MCF 10A (cell line): Measurements from ENCODE around the gene DLG3. TPM values are rescaled to one million over a fixed set of nuclear protein-coding genes. Genes with fewer than 3 reads are reported as not detected.

Source experiments
- BruUV-seq: library from RNA; stranded (reverse); fragments of 400-500 nt; replicated peaks from 2 replicates; lab custom pipeline; 2021; lab: Mats Ljungman, UMichigan
- CTCF ChIA-PET: fragments of 300-600 bp; sonication (Branson Sonifier 250); formaldehyde crosslinking; extraction: SDS; loops from one replicate; lab custom pipeline; 2021; ENCODE audit warnings: antibody characterized with exemption, inconsistent platforms; lab: Yijun Ruan, JAX
- POLR2A ChIA-PET: fragments of 300-600, 350-650 bp; sonication (Branson Sonifier 250); formaldehyde crosslinking; extraction: SDS; loops from one replicate; lab custom pipeline; 2020; ENCODE audit warnings: antibody characterized with exemption, inconsistent platforms; lab: Yijun Ruan, JAX
- DNase-seq: peaks from one replicate; pipeline ENCODE4 v3.0.0-alpha.2; 2018; ENCODE audit not compliant: unreplicated experiment
- H3K27ac Mint-ChIP-seq: one replicate; pipeline ENCODE4 v1.8.0; 2022; ENCODE audit warnings: mild to moderate bottlenecking, low read depth, mixed read lengths; ENCODE audit not compliant: unreplicated experiment
- H3K27me3 Mint-ChIP-seq: one replicate; pipeline ENCODE4 v1.8.0; 2022; ENCODE audit warnings: mixed read lengths; ENCODE audit not compliant: insufficient read depth, unreplicated experiment
- H3K36me3 Mint-ChIP-seq: one replicate; pipeline ENCODE4 v1.8.0; 2022; ENCODE audit warnings: mild to moderate bottlenecking, moderate library complexity, mixed read lengths; ENCODE audit not compliant: insufficient read depth, unreplicated experiment
- H3K4me1 Mint-ChIP-seq: one replicate; pipeline ENCODE4 v1.8.0; 2022; ENCODE audit warnings: mixed read lengths; ENCODE audit not compliant: insufficient read depth, unreplicated experiment
- H3K4me3 Mint-ChIP-seq: one replicate; pipeline ENCODE4 v1.8.0; 2022; ENCODE audit warnings: mild to moderate bottlenecking, moderate library complexity, mixed read lengths; ENCODE audit not compliant: unreplicated experiment
- H3K9me3 Mint-ChIP-seq: one replicate; pipeline ENCODE4 v1.8.0; 2022; ENCODE audit warnings: mixed read lengths; ENCODE audit not compliant: unreplicated experiment
- CTCF ChIP-seq: fragments of 200-600 bp; IDR thresholded peaks from one replicate; pipeline ENCODE4 v1.8.0; 2022; ENCODE audit warnings: antibody characterized with exemption, mild to moderate bottlenecking; ENCODE audit not compliant: unreplicated experiment
- intact Hi-C: fragments of 100-400 bp; cut with micrococcal nuclease; formaldehyde crosslinking; loops from 2 replicates; pipeline ENCODE4 v1.14.1; 2022
- total RNA-seq: library from RNA; stranded (reverse); gene quantifications from 2 replicates; pipeline ENCODE4 v1.2.3, GENCODE V29; 2022

The DLG3 gene
- total RNA-seq, 1 experiment from 2014 or later = 12.8 TPM

- intact Hi-C loops = no loop called here
- no TSS peak for BruUV-seq
- Mint-ChIP-seq H3K27ac (no peak overlapping the region), H3K4me3 (no peak overlapping the region), H3K4me1 (no peaks in the 10 kb centered on the region), H3K36me3 (peaks cover 19% of the 10 kb centered on the region), H3K9me3 (no peaks in the 10 kb centered on the region), H3K27me3 (peaks cover 19% of the 10 kb centered on the region)
- CTCF ChIA-PET = no interaction called here
- POLR2A ChIA-PET = no interaction called here
- no peak for TF ChIP-seq CTCF
- DNase-seq = no peak
Measured at GRCh38 chrX:70500826-70501225, 56.2 kb downstream of the DLG3 start.

- Mint-ChIP-seq H3K27me3 (peaks cover 59% of the 10 kb centered on the region), H3K4me1 (peaks cover 7% of the 10 kb centered on the region), H3K4me3 (no peak overlapping the region), H3K27ac (no peak overlapping the region), H3K36me3 (peaks cover 13% of the 10 kb centered on the region), H3K9me3 (no peaks in the 10 kb centered on the region)
- intact Hi-C loops = no loop called here
- BruUV-seq = no TSS peak
- DNase-seq = no peak
- CTCF ChIA-PET = no interaction called here
- POLR2A ChIA-PET = interaction anchor here (0.6 kb wide), 1 partner anchor 26 kb away, joined by 3 read pairs; no protein-coding TSS in a partner anchor
- no peak for TF ChIP-seq CTCF
Measured at GRCh38 chrX:70504772-70505450, 60.3 kb downstream of the DLG3 start.

- ChIA-PET CTCF (no interaction called here), POLR2A (no interaction called here)
- intact Hi-C loops = no loop called here
- Mint-ChIP-seq H3K27me3 (peaks cover 64% of the 10 kb centered on the region), H3K9me3 (no peaks in the 10 kb centered on the region), H3K27ac (no peak overlapping the region), H3K4me3 (no peak overlapping the region), H3K36me3 (peaks cover 13% of the 10 kb centered on the region), H3K4me1 (peaks cover 7% of the 10 kb centered on the region)
- no peak for DNase-seq
- TF ChIP-seq CTCF = no peak
- no TSS peak for BruUV-seq
Measured at GRCh38 chrX:70505451-70505841, 60.8 kb downstream of the DLG3 start.

GRCh38 chrX:70508296-70508911 is 63.8 kb downstream of the DLG3 start:
- POLR2A ChIA-PET = no interaction called here
- Mint-ChIP-seq H3K4me3 (no peak overlapping the region), H3K36me3 (peaks cover 4% of the 10 kb centered on the region), H3K9me3 (no peaks in the 10 kb centered on the region), H3K27ac (no peak overlapping the region), H3K27me3 (peaks cover 67% of the 10 kb centered on the region), H3K4me1 (peaks cover 7% of the 10 kb centered on the region)
- intact Hi-C loops = no loop called here
- DNase-seq = no peak
- no TSS peak for BruUV-seq
- TF ChIP-seq CTCF = no peak
- CTCF ChIA-PET = interaction anchor here (0.6 to 0.8 kb wide), 2 partner anchors 54 to 714 kb away, joined by 3 to 4 read pairs; no protein-coding TSS in a partner anchor
